GM12872 (cell line): ENCODE measurements around the gene ZNF585A.
A peak's percentile ranks its signal among the peaks of the same experiment; 100 is the strongest.

Experiments
- TF ChIP-seq, protein P1 (sequence below): IDR thresholded peaks from 3 replicates; pipeline ENCODE4 v1.5.1; 2011; ENCODE audit warnings: low read depth, mild to moderate bottlenecking, low read length, moderate library complexity; ENCODE audit not compliant: insufficient read depth

Gene ZNF585A

DNA sequence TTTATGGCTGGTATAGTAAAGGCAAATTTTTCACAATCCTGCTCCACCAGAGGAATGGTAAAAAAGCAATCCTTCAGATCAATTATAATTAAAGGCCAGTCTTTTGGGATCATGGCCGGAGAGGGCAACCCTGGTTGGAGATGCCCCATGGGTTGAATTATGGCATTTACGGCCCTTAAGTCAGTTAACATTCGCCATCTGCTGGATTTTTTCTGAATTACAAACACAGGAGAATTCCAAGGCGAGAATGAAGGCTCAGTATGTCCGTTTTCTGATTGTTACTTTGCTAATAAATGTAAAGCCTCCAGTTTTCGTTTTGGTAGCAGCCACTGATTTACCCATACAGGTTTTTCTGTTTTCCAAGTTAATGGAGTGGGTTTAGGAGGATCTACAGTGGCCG, 60.7 kb downstream of the ZNF585A start:
- TF ChIP-seq, protein P1, sequence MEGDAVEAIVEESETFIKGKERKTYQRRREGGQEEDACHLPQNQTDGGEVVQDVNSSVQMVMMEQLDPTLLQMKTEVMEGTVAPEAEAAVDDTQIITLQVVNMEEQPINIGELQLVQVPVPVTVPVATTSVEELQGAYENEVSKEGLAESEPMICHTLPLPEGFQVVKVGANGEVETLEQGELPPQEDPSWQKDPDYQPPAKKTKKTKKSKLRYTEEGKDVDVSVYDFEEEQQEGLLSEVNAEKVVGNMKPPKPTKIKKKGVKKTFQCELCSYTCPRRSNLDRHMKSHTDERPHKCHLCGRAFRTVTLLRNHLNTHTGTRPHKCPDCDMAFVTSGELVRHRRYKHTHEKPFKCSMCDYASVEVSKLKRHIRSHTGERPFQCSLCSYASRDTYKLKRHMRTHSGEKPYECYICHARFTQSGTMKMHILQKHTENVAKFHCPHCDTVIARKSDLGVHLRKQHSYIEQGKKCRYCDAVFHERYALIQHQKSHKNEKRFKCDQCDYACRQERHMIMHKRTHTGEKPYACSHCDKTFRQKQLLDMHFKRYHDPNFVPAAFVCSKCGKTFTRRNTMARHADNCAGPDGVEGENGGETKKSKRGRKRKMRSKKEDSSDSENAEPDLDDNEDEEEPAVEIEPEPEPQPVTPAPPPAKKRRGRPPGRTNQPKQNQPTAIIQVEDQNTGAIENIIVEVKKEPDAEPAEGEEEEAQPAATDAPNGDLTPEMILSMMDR, result peak; percentile 33; the same call in 2 of the 3 replicates

DNA sequence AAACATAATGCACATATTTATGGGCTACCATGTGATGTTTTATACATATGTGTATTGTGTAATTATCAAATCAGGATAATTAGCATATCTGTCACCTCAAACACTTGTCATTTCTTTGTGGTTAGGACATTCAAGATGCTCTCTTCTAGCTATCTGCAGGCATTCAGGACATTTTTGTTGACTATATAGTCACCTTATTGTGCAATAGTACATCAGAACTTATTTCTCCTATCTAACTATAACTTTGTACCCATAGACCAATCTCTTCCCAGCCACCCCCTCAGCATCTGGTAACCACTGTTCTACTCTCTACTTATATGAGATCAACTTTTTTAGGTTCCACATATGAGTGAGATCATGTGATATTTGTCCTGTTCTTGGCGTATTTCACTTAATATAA, 73.9 kb downstream of the ZNF585A start:
- TF ChIP-seq, protein P1, result no peak

DNA sequence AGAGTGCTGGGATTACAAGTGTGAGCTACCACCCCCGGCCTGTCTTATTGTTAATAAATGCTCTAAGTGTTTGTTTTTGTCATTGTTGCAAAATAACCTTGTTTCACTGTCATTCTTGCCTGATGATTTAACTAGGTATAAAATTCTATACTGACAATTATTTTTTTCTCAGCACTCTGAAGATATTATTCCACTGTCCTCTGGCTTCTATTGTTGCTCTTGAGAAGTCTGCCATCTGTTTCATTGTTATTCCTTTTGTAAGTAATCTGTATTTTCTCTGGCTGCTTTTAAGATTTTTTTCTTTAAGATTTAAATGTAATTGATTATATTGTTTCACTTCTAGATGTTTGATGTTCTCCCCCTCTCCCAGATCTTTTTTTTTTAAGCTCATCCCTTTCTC, 76.6 kb downstream of the ZNF585A start:
- TF ChIP-seq, protein P1, result no peak
